VCaP (cell line): ENCODE data around the gene NCF4.

Experiments
- H3K27ac ChIP-seq: fragments of 450-650 bp; 2 replicates; pipeline ENCODE4 v1.5.1; 2017
- CTCF ChIP-seq: fragments of 450-650 bp; conservative IDR thresholded peaks from 2 replicates; pipeline ENCODE4 v1.5.1; 2017; ENCODE audit warnings: mild to moderate bottlenecking, moderate library complexity

Gene NCF4

DNA sequence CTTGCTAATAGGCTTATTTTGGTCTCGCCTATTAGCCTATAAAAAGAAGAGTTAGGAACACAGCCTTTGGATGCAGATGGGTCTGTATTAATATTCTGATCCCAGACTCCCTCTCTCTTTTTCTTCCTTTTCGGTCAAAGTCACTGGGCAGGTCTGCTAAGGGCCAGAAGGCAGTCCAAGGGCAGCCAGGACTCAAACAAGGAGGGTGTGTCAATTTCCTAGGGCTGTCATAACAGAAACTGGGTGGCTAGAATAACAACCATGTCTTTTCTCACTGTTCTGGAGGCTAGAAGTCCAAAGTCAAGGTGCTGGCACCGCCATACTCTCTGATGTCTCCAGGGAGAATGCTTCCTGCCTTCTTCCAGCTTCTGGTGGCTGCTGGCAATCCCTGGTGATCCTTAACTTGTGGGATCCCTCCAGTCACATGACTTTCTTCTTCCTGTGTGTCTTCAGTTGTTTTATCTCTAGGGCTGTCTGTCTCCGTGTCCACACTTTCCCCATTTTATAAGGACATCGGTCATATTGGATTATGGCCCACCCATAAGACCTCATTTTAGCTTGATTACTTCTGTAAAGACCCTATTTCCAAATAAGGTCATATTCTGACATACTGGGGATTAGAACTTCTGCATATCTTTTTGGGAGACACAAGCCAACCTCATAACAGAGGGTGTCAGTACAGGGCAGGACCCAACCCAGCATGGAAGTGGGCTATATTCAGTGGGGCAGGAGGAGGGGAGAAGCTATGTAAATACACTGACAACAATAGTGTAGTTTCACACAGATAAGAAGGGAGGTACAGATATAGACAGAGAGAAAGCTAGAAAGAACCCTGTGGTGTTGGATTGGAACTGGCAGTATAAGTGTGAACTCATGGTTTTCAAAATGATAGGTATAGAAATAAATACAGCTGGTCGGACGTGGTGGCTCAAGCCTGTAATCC lies 46.7 kb downstream of the NCF4 start:
- TF ChIP-seq CTCF = no peak
- H3K27ac ChIP-seq = no peak overlapping the region

GRCh38 chr22:36910461-36910860 lies 49.7 kb downstream of the NCF4 start:
- peak overlapping the region; percentile 69 for H3K27ac ChIP-seq
- TF ChIP-seq CTCF = no peak

DNA sequence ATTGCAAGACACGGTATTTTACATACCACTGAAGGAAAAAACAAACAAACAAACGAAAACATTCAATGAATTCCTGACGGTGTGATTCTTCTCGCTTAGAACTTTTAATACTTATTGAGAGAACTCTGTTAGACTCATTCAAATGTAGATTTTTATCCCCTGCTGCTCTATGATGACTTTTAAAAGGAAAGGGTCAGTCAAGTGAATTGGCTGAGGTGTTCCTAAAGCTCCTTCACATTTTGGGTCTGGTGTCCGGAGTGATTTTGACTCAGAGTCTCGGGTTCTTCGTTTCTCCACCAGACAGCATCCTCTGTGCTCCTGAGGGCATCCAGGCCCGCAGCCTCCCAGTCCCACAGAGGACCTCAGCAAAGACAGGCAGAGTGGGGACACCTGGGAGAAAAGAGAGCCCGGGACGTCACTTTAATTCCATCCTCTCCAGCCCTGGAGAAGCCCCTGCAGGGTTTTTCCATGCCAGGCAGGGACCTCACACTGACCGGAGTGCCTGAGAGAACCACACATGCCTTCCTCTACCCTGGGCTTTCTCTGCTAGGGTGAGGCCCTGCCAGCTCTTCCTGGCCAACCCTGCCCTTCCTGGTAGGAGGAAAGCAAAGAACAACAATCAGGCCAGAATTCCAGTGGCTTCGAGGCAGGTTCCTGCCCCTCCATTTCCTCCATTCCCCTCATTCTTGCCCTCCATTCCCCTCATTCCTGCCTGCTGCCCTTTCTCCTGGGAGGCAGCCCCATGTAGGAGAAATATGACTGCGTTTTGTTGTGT lies 51.3 kb downstream of the NCF4 start:
- TF ChIP-seq CTCF = no peak
- H3K27ac ChIP-seq = peak overlapping the region; percentile 69

- TF ChIP-seq CTCF = no peak
- H3K27ac ChIP-seq = no peak overlapping the region
Observed at GRCh38 chr22:36912694-36913426, 52.1 kb downstream of the NCF4 start.

GRCh38 chr22:36913427-36914389 lies 52.9 kb downstream of the NCF4 start, which contains the start of gene CSF2RB:
TSS of gene CSF2RB (plus strand) at chr22:36913628. CDS start at chr22:36922208, 8,580 bp downstream.
- no peak within 1 kb of the TSS; the same call in 1 of the 2 replicates for H3K27ac ChIP-seq

More at GRCh38 chr22:36913427-36914389, 52.9 kb downstream of the NCF4 start, which contains the start of gene CSF2RB:
- TF ChIP-seq CTCF = no peak
